ENCODE results near the gene SPINK2. TPM values are rescaled to one million over a fixed set of nuclear protein-coding genes. Genes with fewer than 3 reads are reported as not detected.

SPINK2 gene
- total and polyA plus RNA-seq, 2 donors (not counting 3 experiments of a cell fraction or from before 2014, with no cell fraction given) = 0.71 TPM; not detected in 1

DNA sequence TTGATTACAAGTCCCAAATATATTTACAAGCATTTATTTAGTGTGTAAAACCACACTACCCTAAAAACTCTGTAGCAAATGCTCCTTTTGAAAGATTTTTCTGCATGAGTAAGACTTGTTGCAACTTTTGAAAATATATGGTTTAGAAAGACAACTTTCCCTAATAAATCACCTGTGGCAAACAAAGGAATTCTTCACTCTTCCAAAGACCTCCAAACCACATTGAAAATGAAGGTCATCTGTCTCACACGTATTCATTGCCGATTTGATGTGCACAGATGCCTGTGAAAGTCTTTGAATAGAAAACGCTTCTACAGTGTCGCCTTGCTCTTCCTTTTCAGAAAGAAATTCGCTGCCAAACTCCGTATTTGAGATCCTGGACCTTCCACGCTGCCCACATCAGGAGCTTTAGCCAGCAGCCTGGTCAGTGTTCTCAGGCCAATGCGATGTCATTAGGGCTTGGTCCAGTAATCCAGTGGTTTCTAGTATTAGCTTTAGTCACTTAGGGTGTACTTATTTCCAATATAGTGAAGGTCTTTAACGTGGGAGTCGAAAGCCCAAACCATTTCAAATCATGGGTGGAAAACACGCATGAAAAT is 22.2 kb downstream of the SPINK2 start:
- Histone ChIP-seq H3K36me3 (ENCODE audit: control insufficient read depth in 2 of 2, extremely low read depth in 1 of 2, insufficient read depth in 2 of 2, low read length in 2 of 2) (no peaks in the 10 kb centered on the region), H4K20me1 (replicated peaks; ENCODE audit: control insufficient read depth, extremely low read depth, insufficient read depth, low read length) (no peaks in the 10 kb centered on the region), H3K9me3 (replicated peaks; ENCODE audit: control insufficient read depth, insufficient read depth, low read length) (no peaks in the 10 kb centered on the region), H3K4me1 (ENCODE audit: control insufficient read depth, extremely low read depth, insufficient read depth, low read length) (no peaks in the 10 kb centered on the region), H3K27me3 (ENCODE audit: control insufficient read depth in 2 of 2, insufficient read depth in 2 of 2, low read length in 2 of 2) (no peaks in the 10 kb centered on the region), H2AFZ (ENCODE audit: low read depth, low read length) (peak overlapping the region; percentile 100), H3K4me2 (ENCODE audit: insufficient read depth, low read length) (peak overlapping the region; percentile 92), H3K9me1 (replicated peaks; ENCODE audit: control insufficient read depth, extremely low read depth, insufficient read depth, low read length) (no peaks in the 10 kb centered on the region), H3K4me3 (replicated peaks in 1 of 3; ENCODE audit: insufficient read depth in 1 of 3, low read depth in 1 of 3, low read length in 3 of 3) (peak overlapping the region in 2 of 3 experiments; percentile 54 to 99), H3K9ac (replicated peaks; ENCODE audit: extremely low read depth, insufficient read depth, low read length) (no peak overlapping the region), H3K27ac (ENCODE audit: insufficient read depth, low read depth, low read length) (no peak overlapping the region), H3K79me2 (ENCODE audit: control insufficient read depth, insufficient read depth, low read length) (no peaks in the 10 kb centered on the region)
- intact Hi-C loops (cut with micrococcal nuclease) (no loop called here), dilution Hi-C loops (cut with MboI; ENCODE audit: extremely low pct_ligation_motif_present, low sequenced_read_pairs) (no loop called here)
- no peak for FAIRE-seq
- no TSS peak for BruUV-seq (replicated peaks)
- TF ChIP-seq FOS (IDR thresholded peaks at IDR 0.05; ENCODE audit: borderline replicate concordance, insufficient read depth, low read length) (no peak), CTCF (IDR thresholded peaks at IDR 0.05; ENCODE audit: extremely low read depth in 1 of 2, insufficient read depth in 1 of 2, low read depth in 1 of 2, low read length in 2 of 2) (no peak), EZH2 (IDR thresholded peaks at IDR 0.05; ENCODE audit: borderline replicate concordance, low read depth, low read length, severe bottlenecking) (no peak), MYC (IDR thresholded peaks at IDR 0.05; ENCODE audit: low read depth, low read length) (no peak), MAX (IDR thresholded peaks at IDR 0.05; ENCODE audit: insufficient read depth, insufficient read length) (no peak), POLR2A (IDR thresholded peaks at IDR 0.05; ENCODE audit: low read depth, low read length) (no peak), JUN (IDR thresholded peaks at IDR 0.05; ENCODE audit: borderline replicate concordance, insufficient read depth, insufficient read length, low read depth) (no peak), POLR2AphosphoS5 (IDR thresholded peaks at IDR 0.05; ENCODE audit: insufficient read depth, low read depth, low read length) (no peak), GATA2 (IDR thresholded peaks at IDR 0.05; ENCODE audit: insufficient read depth, insufficient read length, low read depth, low read length) (no peak)
- DNase-seq (ENCODE audit: low read depth, low spot score) = no peak
- CTCF ChIA-PET = interaction anchor here (0.6 to 4.1 kb wide), 31 partner anchors 13 to 375 kb away, joined by 3 to 121 read pairs (median 5); partner anchors contain the start of gene ARL9
- POLR2A ChIA-PET = no interaction called here

Measured in endothelial cell of umbilical vein (primary cell).